OCI-LY7 (cell line): Measurements from ENCODE around the gene COX8A. TPM values are rescaled to one million over a fixed set of nuclear protein-coding genes. Genes with fewer than 3 reads are reported as not detected.

Experiments
- BruUV-seq: library from RNA; stranded (reverse); fragments of 400-500 nt; replicated peaks from 2 replicates; lab custom pipeline; 2021; lab: Mats Ljungman, UMichigan
- CTCF ChIA-PET: fragments of 300-600 bp; sonication (Branson Sonifier 250); formaldehyde crosslinking; loops from one replicate; lab custom pipeline; 2022; ENCODE audit warnings: antibody characterized with exemption; ENCODE audit not compliant: unreplicated experiment; lab: Charles Lee
- POLR2A ChIA-PET: fragments of 300-600 bp; sonication (Branson Sonifier 250); formaldehyde crosslinking; loops from one replicate; lab custom pipeline; 2022; ENCODE audit warnings: antibody characterized with exemption; lab: Charles Lee
- DNase-seq: peaks from one replicate; pipeline ENCODE4 v3.0.0-alpha.2; 2015; ENCODE audit warnings: low spot score
- H2AFZ ChIP-seq: fragments of 200-600 bp; sonication (generic), shearing (Covaris generic); 2 replicates; pipeline ENCODE4 v1.6.1; 2014; ENCODE audit warnings: mild to moderate bottlenecking, antibody characterized with exemption, low read length, moderate library complexity
- H3K27ac ChIP-seq: fragments of 200-600 bp; sonication (generic); 2 replicates; pipeline ENCODE4 v1.5.1; 2014; ENCODE audit warnings: mixed run types, low read depth, mild to moderate bottlenecking, moderate library complexity, low read length, inconsistent platforms; ENCODE audit not compliant: poor library complexity, severe bottlenecking
- H3K36me3 ChIP-seq: fragments of 200-600 bp; sonication (generic); 2 replicates; pipeline ENCODE4 v1.6.1; 2014; ENCODE audit warnings: mild to moderate bottlenecking, antibody characterized with exemption, low read length, moderate library complexity, mixed read lengths; ENCODE audit not compliant: insufficient read depth
- H3K4me1 ChIP-seq: fragments of 200-600 bp; sonication (generic); 2 replicates; pipeline ENCODE4 v1.5.1; 2014; ENCODE audit warnings: mild to moderate bottlenecking, low read length; ENCODE audit not compliant: insufficient read depth, poor library complexity, severe bottlenecking
- H3K4me2 ChIP-seq: fragments of 200-600 bp; sonication (generic); 2 replicates; pipeline ENCODE4 v1.6.1; 2014; ENCODE audit warnings: mild to moderate bottlenecking, low read length
- H3K4me3 ChIP-seq: fragments of 200-600 bp; sonication (generic); 2 replicates; pipeline ENCODE4 v1.5.1; 2014; ENCODE audit warnings: mild to moderate bottlenecking, low read depth, low read length; ENCODE audit not compliant: poor library complexity, severe bottlenecking
- H3K79me2 ChIP-seq: fragments of 200-600 bp; sonication (generic); 2 replicates; pipeline ENCODE4 v1.6.1; 2016; ENCODE audit warnings: low read depth, mild to moderate bottlenecking, low read length, moderate library complexity, mixed read lengths; ENCODE audit not compliant: insufficient read depth
- H3K9me2 ChIP-seq: fragments of 200-600 bp; sonication (generic); 2 replicates; pipeline ENCODE4 v1.6.1; 2016; ENCODE audit warnings: mild to moderate bottlenecking, low read length, mixed read lengths; ENCODE audit not compliant: insufficient read depth
- H3K9me3 ChIP-seq: fragments of 200-600 bp; sonication (generic); 2 replicates; pipeline ENCODE4 v1.6.1; 2014; ENCODE audit warnings: mild to moderate bottlenecking, mixed run types, low read length, mixed read lengths
- H4K20me1 ChIP-seq: fragments of 200-600 bp; sonication (generic); 2 replicates; pipeline ENCODE4 v1.6.1; 2014; ENCODE audit warnings: mild to moderate bottlenecking, antibody characterized with exemption, low read length, moderate library complexity, mixed read lengths; ENCODE audit not compliant: insufficient read depth
- EZH2phosphoT487 ChIP-seq: fragments of 200-600 bp; sonication (generic); IDR thresholded peaks from 2 replicates; pipeline ENCODE4 v1.6.1; 2018; ENCODE audit warnings: low read depth, borderline replicate concordance, mild to moderate bottlenecking, mixed run types, antibody characterized with exemption, low read length, moderate library complexity, mixed read lengths
- intact Hi-C: fragments of 100-400 bp; cut with micrococcal nuclease; formaldehyde crosslinking; loops from one replicate; pipeline ENCODE4 v1.10.0; 2022; ENCODE audit not compliant: unreplicated experiment
- total RNA-seq, 2 experiments: library from RNA; depleted of rRNA in 1 of 2; stranded (reverse); fragments of >200 nt in 1 of 2; shearing (Covaris generic) in 1 of 2; gene quantifications; 2 replicates each; pipeline ENCODE4 v1.2.3, GENCODE V29; 2014 to 2022
- TF ChIP-seq, protein P1 (sequence below): fragments of 200-600 bp; sonication (generic); conservative IDR thresholded peaks from 2 replicates; pipeline ENCODE4 v1.5.1; 2014; ENCODE audit warnings: mild to moderate bottlenecking, antibody characterized with exemption, low read length, moderate library complexity, mixed read lengths

COX8A gene
- total RNA-seq, 2 experiments from 2014 or later = 373 to 811 TPM

- H3K27ac ChIP-seq = peak overlapping the region; percentile 72
- POLR2A ChIA-PET = no interaction called here
These were observed 12.6 kb downstream of the COX8A start for GRCh38 chr11:63986932-63987513.

GRCh38 chr11:63991558-63991957, 17.1 kb downstream of the COX8A start:
- no TSS peak for BruUV-seq
- Histone ChIP-seq H3K36me3 (peaks cover 66% of the 10 kb centered on the region), H3K4me3 (no peak overlapping the region), H3K9me3 (no peaks in the 10 kb centered on the region), H3K9me2 (no peaks in the 10 kb centered on the region), H3K4me2 (no peak overlapping the region), H3K4me1 (peaks cover 14% of the 10 kb centered on the region), H3K27ac (no peak overlapping the region), H3K79me2 (peaks cover 14% of the 10 kb centered on the region; the same call in 1 of the 2 replicates), H2AFZ (no peak overlapping the region), H4K20me1 (peaks cover 5% of the 10 kb centered on the region; the same call in 1 of the 2 replicates)
- POLR2A ChIA-PET = no interaction called here
- TF ChIP-seq, protein P1, sequence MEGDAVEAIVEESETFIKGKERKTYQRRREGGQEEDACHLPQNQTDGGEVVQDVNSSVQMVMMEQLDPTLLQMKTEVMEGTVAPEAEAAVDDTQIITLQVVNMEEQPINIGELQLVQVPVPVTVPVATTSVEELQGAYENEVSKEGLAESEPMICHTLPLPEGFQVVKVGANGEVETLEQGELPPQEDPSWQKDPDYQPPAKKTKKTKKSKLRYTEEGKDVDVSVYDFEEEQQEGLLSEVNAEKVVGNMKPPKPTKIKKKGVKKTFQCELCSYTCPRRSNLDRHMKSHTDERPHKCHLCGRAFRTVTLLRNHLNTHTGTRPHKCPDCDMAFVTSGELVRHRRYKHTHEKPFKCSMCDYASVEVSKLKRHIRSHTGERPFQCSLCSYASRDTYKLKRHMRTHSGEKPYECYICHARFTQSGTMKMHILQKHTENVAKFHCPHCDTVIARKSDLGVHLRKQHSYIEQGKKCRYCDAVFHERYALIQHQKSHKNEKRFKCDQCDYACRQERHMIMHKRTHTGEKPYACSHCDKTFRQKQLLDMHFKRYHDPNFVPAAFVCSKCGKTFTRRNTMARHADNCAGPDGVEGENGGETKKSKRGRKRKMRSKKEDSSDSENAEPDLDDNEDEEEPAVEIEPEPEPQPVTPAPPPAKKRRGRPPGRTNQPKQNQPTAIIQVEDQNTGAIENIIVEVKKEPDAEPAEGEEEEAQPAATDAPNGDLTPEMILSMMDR = no peak
- TF ChIP-seq EZH2phosphoT487 = no peak
- DNase-seq = no peak
- CTCF ChIA-PET = no interaction called here
- intact Hi-C loops = no loop called here

More at GRCh38 chr11:63986932-63987513, 12.6 kb downstream of the COX8A start:
- BruUV-seq = TSS peak; percentile 81
- intact Hi-C loops = no loop called here
- CTCF ChIA-PET = no interaction called here
- H4K20me1 ChIP-seq = peaks cover 5% of the 10 kb centered on the region; the same call in 1 of the 2 replicates
- no peaks in the 10 kb centered on the region for H3K9me2 ChIP-seq
- H2AFZ ChIP-seq = no peak overlapping the region; the same call in 1 of the 2 replicates
- H3K4me1 ChIP-seq = peaks cover 33% of the 10 kb centered on the region
- H3K36me3 ChIP-seq = peaks cover 33% of the 10 kb centered on the region
- peaks cover 17% of the 10 kb centered on the region; the same call in 1 of the 2 replicates for H3K79me2 ChIP-seq
- H3K9me3 ChIP-seq = no peaks in the 10 kb centered on the region
- no peak for DNase-seq
- TF ChIP-seq, protein P1 = no peak
- no peak for TF ChIP-seq EZH2phosphoT487
- H3K4me3 ChIP-seq = peak overlapping the region; percentile 91
- H3K4me2 ChIP-seq = peak overlapping the region; percentile 88

DNA sequence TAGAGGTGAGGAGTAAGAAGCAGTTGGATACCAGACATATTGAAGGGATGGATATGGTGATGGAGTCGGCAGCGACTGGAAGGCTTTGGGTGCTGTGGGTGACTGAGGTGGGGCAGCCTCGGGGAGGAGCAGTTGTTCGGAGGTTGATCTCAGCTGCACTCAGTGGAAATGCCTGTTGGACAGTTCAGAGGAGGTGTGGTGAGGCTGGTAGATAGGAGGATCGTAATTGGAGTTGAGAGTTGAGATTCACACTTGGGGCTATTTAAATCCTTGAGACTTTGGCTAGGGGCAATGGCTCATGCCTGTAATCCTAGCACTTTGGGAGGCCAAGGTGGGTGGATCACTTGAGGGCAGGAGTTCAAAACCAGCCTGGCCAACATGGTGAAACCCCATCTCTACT, 18.7 kb downstream of the COX8A start:
- BruUV-seq = no TSS peak
- no peak for DNase-seq
- Histone ChIP-seq H2AFZ (no peak overlapping the region), H3K36me3 (peaks cover 79% of the 10 kb centered on the region), H4K20me1 (no peaks in the 10 kb centered on the region), H3K9me3 (no peaks in the 10 kb centered on the region), H3K4me3 (no peak overlapping the region), H3K9me2 (no peaks in the 10 kb centered on the region), H3K4me1 (peaks cover under 1% of the 10 kb centered on the region), H3K4me2 (no peak overlapping the region), H3K27ac (no peak overlapping the region), H3K79me2 (no peaks in the 10 kb centered on the region)
- ChIA-PET POLR2A (no interaction called here), CTCF (no interaction called here)
- TF ChIP-seq, protein P1 = no peak
- no peak for TF ChIP-seq EZH2phosphoT487
- intact Hi-C loops = no loop called here
